Upper lobe of left lung (tissue), 4 donors: ENCODE measurements around the gene KCNJ10.

Source experiments
- CTCF ChIP-seq, 6 experiments: fragments of 450-650 bp in 4 of 6; fragments of 200-600 bp in 2 of 6; sonication (generic) in 2 of 6; IDR thresholded peaks; one replicate each; pipeline ENCODE4 v1.5.1; 2016 to 2019; ENCODE audit warnings: antibody characterized with exemption in 6 of 6
- EP300 ChIP-seq, 4 donors: sonication (generic); formaldehyde crosslinking; IDR thresholded peaks; one replicate each; pipeline ENCODE4 v1.5.1; 2017; ENCODE audit warnings: antibody characterized with exemption in 4 of 4, control low read depth in 2 of 4
- POLR2A ChIP-seq, 4 donors: fragments of 450-650 bp; IDR thresholded peaks; one replicate each; pipeline ENCODE4 v1.5.1; 2016 to 2017; ENCODE audit warnings: antibody characterized with exemption in 4 of 4, mild to moderate bottlenecking in 2 of 4
- POLR2AphosphoS5 ChIP-seq, 2 donors: sonication (generic); formaldehyde crosslinking; IDR thresholded peaks; one replicate each; pipeline ENCODE4 v1.5.1; 2017; ENCODE audit warnings: antibody characterized with exemption in 2 of 2

GRCh38 chr1:160050619-160051018, 19.3 kb downstream of the KCNJ10 start:
- no peak for TF ChIP-seq CTCF (IDR thresholded peaks at IDR 0.05)
- TF ChIP-seq POLR2A (IDR thresholded peaks at IDR 0.05) = no peak
- no peak for TF ChIP-seq EP300 (IDR thresholded peaks at IDR 0.05)
- no peak for TF ChIP-seq POLR2AphosphoS5 (IDR thresholded peaks at IDR 0.05)
